Skin of body (tissue), 2 donors: Measurements from ENCODE around the gene ADCK1. TPM values are rescaled to one million over a fixed set of nuclear protein-coding genes. Genes with fewer than 3 reads are reported as not detected.
"Not testable (repeated sequence)": the region's sequence is repeated elsewhere in the genome, so short reads cannot be mapped to it uniquely, and the experiment has no call there.

Experiments used
- DNase-seq: peaks from one replicate; lab custom pipeline; 2025; lab: John Stamatoyannopoulos, UW
- total RNA-seq: library from RNA; depleted of rRNA; stranded (reverse); fragments of >200 nt; gene quantifications from one replicate; pipeline ENCODE4 v1.2.3, GENCODE V29; 2014

ADCK1 gene
- total RNA-seq, 1 donor from 2014 or later = 4.7 TPM

DNA sequence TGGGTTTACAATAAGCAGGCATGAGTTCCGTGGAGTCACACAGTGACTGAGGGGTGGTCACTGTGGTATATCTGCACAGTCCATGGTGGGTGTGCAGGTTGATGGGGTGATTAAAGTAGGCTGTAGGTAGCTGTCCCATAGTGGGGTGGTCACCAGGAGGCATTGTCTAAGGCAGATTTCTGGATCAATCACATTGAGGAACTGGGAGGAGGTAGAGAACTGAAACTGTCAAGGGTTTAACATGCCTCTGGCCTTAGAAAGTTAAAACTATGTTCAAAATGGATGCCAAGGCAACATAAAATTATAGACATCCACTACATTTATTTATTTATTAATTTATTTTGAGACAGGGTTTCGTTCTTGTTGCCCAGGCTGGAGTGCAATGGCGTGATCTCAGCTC lies 8.3 kb downstream of the ADCK1 start:
- no peak for DNase-seq

DNA sequence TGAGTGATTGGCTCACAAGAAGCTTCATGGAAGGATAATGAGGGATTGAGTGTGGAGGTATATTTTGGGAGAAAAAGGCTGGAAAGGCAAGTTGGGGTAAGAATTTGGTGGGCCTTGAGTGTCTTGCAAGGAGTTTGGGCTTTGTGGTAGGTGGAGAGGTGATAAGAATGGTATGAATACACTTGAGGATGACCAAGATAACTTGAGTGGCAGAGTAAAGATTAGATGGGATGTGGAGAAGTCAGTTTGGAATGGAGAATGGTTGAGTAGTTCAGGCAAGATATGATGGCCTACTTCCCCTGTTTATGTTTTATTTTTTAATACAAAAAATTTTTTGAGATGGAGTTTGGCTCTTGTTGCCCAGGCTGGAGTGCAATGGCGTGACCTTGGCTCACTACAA lies 9.1 kb downstream of the ADCK1 start:
- DNase-seq = no peak

DNA sequence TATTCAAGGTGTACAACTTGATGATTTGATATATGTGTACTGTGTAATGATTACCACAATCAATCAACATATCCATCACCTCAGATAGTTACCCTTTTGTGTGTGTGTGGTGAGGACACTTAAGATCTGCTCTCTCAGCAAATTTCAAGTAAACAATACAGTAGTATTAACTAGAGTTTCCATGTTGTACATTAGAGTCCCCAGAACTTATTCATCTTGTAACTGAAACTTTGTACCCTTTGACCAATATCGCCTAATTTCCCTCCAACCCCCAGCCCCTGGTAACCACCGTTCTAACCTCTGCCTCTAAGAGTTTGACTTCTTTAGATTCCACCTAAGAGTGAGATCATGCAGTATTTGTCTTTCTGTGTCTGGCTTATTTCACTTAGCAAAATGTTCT lies 12.1 kb downstream of the ADCK1 start:
- DNase-seq = no peak

DNA sequence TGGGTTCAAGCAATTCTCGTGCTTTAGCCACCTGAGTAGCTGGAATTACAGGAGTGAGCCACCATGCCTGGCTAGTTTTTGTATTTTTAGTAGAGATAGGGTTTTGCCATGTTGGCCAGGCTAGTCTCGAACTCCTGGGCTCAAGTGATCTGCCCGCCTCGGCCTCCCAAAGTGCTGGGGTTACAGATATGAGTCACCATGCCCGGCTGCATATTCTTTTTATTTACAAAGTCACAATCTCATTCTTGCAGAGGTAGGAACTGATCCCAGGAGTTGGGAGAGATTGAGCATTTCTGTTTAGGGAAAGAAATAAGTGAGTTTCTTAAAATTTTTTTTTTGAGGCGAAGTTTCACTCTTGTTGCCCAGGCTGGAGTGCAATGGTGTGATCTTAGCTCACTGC lies 12.8 kb downstream of the ADCK1 start:
- not testable (repeated sequence) for DNase-seq

DNA sequence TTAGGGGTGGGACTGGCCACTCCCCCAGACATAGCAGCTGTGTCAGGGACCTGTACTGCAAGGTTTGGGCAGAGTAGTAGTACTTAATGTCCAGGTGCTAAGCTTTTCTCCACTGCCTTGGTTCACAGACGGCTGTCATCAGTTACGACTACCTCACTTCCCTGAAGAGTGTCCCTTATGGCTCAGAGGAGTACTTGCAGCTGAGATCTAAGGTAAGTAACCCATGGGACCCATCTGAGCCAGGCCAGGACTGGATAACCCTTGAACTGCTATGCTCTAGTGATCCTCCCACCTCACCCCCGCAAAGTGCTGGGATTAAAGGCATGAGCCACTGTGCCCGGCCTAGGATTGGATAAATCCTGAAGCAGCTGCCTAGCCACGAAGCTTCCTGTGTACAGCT lies 22.4 kb downstream of the ADCK1 start:
- no peak for DNase-seq

DNA sequence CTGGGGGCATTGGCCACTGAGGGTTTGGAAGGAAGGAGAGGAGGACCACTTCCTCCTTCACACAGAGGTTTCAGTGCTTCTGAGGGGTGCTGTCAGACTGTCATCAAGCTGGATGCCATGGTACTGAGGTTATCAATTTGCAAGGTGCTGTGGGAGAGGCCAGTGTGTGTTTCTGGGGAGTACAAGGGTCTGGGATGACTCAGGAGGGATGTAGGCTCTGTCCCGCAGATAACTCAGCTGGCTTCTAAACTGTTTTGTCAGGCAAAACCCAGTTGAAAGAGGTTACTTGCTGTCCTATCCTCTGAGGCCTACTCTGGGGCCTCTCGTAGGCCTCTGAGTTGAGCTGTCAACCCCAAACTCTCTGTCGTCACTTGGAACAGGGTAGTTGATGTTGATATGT lies 22.8 kb downstream of the ADCK1 start:
- DNase-seq = no peak

DNA sequence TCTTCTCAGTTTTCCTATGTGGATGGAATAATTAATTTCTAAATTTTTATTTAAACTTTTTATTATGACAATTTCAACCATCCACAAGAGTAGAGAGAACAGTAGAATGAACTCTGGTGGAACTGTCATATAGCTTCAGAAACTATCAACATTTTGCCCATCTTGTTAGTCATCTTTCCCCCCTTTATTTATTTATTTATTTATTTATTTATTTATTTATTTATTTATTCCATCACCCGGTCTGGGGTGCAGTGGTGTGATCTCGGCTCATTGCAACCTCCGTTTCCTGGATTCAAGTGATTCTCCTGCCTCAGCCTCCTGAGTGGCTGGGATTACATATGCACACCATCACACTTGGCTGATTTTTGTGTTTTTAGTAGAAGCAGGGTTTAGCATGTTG lies 23.5 kb downstream of the ADCK1 start:
- no peak for DNase-seq

DNA sequence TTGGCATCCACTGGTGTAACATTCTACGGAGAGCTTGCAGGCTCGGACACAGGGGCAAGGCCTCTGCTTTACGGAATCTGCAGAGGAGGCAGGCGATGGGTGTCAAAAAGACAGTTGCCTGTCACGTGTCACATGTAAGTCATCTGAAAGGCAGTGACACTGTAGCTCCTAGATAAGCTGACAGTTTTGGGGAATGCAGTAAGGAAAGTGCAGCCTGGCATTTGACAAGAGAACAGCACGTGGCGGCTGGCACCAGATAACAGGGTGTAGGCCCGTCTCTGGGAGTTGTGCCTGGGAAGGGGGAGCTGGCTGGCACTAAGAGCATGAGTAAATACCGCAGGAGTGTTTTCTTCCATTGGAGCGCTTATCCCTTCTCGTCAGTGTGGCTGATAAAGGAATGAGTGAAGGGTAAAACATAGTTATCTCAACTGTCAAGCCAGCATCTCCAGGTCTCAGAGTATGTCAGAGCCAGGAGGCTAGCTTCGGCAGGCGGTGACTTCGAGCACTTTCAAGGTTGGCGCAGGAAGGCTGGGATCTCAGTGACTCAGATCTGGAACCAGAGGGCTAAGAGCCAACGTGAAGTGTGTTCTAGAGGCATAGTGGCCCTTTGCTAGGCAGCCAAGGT lies 26.1 kb downstream of the ADCK1 start:
- DNase-seq = no peak

DNA sequence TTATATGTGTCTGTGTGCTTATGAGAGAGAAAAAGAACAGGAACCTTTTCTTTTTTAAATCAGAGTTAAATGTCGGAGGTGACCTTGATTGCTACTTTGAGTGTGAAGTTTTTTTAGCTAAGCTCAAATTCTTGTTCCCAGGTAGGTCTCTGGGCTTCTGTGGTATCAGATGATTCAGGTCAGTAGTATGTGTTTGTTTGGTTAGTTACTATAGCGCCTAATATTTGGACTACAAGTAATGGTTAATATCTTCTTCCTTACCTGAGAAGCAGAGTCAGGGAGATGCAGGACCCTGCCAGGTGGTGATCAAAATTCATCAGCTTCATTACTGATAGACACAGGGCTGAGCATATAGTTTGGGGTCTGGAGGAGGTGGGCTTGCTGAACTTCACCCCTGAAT lies 30.8 kb downstream of the ADCK1 start:
- DNase-seq = no peak

DNA sequence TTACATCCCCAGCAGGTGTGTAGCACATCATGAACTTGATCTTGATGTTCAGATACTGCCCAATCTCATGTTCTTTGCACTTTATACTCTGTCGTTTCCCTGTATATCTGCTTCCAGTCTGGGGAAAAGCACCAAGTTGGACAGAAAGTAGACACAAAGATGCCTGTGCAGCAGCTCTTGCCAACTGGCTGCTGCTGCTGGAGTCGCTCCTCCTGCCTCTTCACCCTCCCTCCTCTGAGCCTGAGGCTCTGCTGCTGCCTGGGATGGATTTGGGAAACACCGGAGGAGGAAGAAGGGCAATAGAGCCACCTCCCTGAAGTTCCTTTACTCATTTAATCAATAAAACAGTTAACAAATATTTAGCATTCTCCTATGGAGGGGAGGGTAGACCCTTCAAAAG lies 32.4 kb downstream of the ADCK1 start:
- DNase-seq = no peak

DNA sequence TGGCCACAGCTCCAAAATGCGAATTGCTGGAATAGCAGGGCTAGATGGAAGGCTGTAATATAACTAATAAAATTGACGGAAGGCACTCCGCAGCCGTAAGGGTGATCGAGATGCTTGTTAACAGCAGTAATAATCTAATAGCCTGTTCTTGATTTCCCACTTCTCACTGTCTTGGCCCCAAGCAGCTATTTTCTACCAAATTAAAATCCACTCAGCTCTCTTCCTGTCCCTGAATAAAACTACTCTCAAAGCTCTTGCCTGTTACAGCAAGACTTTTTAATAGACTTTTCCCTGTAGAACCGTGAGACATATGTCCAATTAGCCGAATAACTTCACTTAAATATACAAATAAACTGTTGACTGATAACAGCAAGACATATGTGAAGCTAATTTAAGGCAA lies 38.0 kb downstream of the ADCK1 start:
- no peak for DNase-seq

DNA sequence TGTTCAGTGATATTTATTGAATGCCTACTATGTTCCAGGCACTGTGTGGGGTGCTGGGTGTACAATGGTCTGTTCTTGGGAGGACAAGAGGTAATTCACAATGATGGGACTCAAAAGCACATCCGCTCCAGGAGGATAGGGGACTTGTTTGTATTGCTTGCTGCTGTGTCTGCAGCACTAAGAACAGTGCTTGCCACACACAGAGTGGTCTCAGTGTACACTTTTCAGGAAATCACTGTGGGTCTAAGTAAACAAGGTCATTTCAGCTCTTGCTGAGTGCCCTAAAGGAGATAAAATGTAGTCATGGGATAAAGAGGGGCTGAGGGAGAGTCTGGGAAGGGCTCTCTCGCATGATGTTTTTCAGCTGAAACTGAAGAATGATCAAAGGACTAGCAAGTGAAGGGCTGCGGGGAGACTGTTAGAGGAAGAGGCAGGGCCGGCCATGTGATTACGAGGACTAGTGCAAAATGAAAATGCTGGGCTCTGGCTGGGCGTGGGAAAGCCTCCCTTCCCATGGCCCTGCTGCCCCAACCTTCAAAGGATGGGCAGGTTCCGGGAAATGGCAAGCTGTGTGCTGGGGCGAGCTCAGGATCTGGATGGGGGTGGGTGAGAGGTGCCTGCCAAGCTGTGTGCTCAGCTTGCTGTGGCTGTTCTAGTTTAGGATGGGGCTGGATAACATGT lies 39.1 kb downstream of the ADCK1 start:
- DNase-seq = no peak

DNA sequence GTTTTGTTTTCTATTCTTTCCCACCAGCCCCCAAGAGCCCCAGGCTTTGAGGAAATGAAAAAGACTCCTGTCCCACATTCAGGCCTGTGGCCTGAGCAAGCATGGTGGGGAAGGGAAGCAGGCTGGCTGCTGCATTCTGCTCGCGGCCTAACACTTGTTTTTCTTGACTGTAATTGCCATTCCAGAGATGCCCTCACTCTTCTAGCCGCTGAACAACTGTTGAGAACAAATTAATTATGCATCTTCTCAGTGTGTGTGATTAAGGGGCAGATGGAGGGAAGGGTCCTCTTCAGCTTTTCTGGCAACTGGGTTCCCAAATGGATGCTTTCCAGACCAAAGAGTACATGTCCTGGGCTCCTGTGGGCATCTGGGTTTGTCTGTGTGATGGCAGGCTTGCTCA lies 43.3 kb downstream of the ADCK1 start:
- no peak for DNase-seq

DNA sequence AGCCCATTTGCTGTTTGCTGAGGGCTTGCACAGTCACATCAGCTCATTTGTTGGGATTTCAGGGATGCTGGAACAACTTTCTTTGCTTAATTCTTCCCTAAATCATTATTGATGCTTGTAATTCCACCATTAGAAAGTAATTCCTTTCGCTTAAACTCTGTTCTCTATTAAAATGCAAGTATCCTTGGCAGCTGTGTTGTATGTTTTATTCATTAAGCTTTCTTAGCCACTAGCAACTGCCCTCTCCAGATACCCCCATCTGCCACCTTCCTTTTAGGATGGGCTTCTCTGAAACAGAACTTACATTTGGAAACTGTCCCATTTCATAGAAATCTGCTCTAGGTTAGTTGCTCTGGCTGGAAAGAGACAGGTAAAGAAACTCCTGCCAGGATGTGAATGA lies 43.7 kb downstream of the ADCK1 start:
- DNase-seq = no peak

DNA sequence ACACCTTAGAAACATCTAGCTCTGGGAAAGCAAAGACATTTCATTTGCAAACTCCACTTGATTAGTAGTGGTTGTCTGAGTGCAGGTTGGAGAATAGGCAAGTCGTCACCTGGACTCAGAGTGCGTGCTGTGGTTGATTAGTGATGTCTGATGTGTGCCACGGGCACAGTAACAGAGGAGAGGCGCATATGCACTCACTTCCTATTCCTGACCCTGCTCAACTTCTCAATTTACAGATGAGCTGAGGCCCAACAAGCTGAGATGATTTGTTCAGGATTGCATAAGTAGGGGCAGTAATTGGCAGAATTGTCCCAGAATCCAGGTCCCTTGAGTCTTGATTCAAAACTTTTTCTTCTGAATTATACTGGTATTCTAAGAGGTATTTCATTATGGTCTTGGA lies 44.9 kb downstream of the ADCK1 start:
- no peak for DNase-seq

DNA sequence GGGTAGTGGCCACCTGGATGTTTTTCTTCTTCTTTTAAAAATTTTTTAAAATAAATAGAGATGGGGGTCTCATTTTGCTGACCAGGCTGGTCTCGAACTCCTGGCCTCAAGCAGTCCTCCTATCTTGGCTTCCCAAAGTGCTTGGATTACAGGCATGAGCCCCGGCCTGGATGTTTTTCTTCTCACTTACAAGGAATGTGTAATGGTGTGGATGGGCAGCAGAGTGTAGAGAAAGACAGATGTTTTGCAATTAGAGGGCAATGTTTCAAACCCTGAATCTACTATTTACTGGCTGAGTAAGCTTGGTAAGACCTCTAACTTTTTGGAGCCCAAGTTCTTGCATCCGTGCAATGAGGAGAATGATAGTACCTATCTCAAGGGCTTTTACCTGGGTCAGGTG lies 48.1 kb downstream of the ADCK1 start:
- no peak for DNase-seq

DNA sequence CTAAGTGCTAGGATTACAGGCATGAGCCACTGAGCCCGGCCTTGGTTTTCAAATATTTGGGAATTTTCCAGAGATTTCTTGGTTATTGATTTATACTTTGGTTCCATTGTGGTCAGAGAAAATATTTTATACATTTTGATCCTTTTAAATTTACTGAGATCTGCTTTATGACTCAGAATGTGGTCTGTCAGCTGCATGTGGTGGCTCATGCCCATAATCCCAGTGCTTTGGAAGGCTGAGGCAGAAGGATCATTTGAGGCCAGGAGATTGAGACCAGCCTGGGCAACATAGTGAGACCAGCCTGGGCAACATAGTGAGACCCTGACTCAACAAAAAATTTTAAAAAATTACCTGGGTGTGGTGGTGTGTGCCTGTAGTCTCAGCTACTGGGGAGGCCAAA lies 49.8 kb downstream of the ADCK1 start:
- no peak for DNase-seq

DNA sequence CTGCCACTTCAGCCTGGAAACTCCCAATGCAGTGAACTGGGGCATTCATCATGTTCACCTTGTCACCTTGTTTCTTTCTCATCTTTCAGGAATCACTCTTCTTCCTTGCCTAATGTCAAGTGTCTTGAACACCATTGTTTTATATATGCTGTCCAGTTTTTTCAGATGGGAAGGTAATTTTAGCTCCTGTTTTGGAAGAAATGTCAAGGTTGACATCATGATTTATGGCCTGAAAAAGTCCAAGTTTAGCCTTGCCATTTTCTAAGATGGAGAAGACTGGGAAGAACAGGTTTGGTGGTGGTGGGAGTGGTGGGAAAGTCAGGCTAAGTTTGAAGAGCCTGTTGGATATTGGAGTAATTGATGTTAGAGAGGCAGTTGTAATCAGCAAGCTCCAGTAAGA lies 54.0 kb downstream of the ADCK1 start:
- DNase-seq = no peak

DNA sequence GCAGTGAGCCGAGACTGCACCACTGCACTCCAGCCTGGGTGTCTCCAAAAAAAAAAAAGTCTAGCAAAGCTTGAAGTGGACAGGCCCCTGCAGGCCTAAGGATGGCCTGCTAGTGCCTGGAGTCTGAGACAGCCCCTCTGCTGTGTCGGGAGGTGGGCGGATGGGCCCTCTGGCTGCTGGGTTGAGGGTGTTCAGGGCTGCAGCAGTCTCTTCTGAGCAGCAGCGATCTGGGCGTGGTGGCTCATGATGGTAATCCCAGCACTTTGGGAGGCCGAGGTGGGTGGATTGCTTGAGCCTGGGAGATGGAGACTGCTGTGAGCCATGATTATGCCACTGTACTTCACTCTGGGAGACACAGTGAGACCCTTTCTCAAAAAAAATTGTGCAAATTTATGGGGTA lies 57.0 kb downstream of the ADCK1 start:
- DNase-seq = no peak

DNA sequence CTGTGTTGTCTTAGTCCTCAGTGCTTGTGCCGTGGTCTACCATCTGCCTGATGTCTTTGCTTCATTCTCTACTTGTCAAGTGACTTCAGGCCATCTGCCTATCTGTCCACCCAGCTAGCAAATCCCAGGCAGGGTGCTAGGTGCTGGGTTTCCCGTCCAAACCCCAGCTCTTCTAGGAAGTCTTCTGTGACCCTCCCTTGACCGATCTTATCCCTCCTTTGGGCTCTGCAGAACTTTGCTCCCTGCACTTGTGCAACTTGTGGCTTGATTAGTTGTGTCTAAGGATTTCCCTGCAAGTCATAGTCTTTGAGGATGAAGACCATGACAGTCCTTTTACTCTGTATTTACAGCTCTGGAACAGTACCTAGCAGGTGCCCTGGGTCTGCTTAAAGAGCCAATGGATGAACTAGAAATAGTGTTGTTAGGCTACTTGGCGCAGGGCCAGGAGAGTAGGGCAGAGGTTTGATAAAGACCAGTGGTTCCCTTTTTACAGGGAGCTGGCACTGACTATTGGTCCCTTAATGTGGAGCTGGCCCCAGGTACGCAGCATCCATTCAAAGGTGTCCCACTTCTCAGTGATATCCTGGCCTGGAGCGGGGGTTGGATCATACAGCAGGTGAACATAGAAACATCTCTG lies 60.1 kb downstream of the ADCK1 start:
- DNase-seq = no peak

DNA sequence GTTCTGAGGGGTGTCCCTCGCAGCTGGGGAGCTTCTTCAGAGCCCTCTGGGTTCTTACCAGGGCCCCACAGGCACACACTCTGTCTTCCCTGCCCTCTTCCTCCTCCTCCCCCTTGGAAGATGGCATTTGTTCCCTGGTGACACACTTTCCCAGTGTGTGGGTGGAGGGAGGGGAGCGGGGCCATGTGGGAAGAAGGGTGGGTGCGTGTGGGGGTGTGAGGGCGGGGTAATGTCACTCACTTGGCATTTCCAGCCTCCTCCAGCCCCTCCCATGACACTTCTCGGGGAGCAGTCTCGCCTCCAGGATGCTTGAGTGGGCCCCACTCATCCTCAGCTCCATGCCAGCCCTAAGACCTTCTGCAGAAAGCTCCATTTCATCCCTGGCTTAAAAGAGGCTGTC lies 61.3 kb downstream of the ADCK1 start:
- no peak for DNase-seq

DNA sequence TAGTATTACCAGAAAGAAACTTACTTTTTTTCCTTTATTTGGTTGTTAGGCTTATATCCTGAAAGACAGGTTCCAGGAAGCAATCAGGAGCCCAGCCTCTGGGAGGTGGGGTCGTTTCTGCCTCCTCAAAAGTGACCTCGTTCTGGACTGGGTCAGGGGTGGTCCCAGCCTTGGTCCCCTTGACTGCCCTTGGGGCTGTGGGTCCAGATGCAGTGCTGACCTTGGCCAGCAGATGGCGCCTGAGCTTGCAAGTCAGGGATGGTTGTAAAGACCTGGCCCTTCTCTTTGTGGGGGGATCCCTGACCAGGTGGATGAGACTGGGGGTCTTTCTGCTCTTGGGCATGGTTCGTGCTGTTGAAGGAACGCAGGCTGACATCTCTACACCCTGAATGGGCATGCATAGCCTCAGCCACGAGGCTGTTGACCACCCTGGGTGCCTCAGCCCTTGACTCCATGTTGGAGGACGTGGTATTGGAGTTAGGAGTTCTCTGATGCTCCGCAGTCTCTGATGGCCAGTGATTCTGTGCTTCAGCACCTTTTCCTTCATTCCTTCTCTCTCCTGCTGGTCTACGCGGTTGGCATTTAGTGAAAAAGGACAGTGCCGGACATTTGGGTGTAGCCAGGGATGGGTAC lies 62.4 kb downstream of the ADCK1 start:
- DNase-seq = no peak

DNA sequence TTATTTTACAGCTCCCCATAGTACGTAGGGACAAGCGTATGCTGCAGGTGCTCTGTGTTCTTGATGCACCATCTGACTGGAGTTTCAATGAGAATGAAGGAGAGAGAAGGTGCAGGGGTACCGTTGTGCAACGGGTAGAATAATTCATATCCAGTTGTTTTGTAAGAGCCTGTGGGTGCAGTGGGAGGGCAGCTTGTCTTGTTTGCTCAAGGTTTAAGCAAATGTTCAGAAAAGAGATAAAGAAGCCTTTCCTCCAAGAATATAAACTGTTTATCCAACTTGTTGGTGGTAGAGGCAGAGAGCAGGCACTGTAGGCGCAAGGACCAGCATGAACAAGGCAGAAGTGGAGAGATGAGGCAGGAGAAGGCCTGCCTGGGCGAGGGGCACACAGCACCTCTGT lies 64.2 kb downstream of the ADCK1 start:
- no peak for DNase-seq
